Neural crest cell (in vitro differentiated cells): Measurements from ENCODE around the gene ZNF423. TPM values are rescaled to one million over a fixed set of nuclear protein-coding genes. Genes with fewer than 3 reads are reported as not detected.
"Not testable (repeated sequence)": the region's sequence is repeated elsewhere in the genome, so short reads cannot be mapped to it uniquely, and the experiment has no call there.

Source experiments
- DNase-seq: peaks from one replicate; pipeline ENCODE4 v3.0.0; 2021; ENCODE audit warnings: low read depth, mixed read lengths, low spot score
- H3K27ac Mint-ChIP-seq: one replicate; pipeline ENCODE4 v1.8.0; 2021; ENCODE audit warnings: mild to moderate bottlenecking, mixed read lengths; ENCODE audit not compliant: unreplicated experiment
- H3K27me3 Mint-ChIP-seq: 2 replicates; pipeline ENCODE4 v1.8.0; 2021; ENCODE audit warnings: low read depth, mild to moderate bottlenecking, mixed read lengths
- H3K36me3 Mint-ChIP-seq: 2 replicates; pipeline ENCODE4 v1.8.0; 2021; ENCODE audit warnings: low read depth, mild to moderate bottlenecking, mixed read lengths
- H3K4me1 Mint-ChIP-seq: 2 replicates; pipeline ENCODE4 v1.8.0; 2021; ENCODE audit warnings: mixed read lengths
- H3K4me3 Mint-ChIP-seq: one replicate; pipeline ENCODE4 v1.8.0; 2021; ENCODE audit warnings: mild to moderate bottlenecking, mixed read lengths
- H3K9me3 Mint-ChIP-seq: 2 replicates; pipeline ENCODE4 v1.8.0; 2021; ENCODE audit warnings: mixed read lengths
- CTCF ChIP-seq: fragments of 200-600 bp; sonication (generic); conservative IDR thresholded peaks from 2 replicates; pipeline ENCODE4 v1.5.0; 2021; ENCODE audit warnings: antibody characterized with exemption, mild to moderate bottlenecking
- total RNA-seq: library from RNA; stranded (reverse); gene quantifications from 2 replicates; pipeline ENCODE4 v1.2.1, GENCODE V29; 2021

ZNF423 gene
- total RNA-seq, 1 donor from 2014 or later = 55.4 TPM

GRCh38 chr16:49510141-49510540 lies 345.8 kb downstream of the ZNF423 start:
- H3K27me3 Mint-ChIP-seq = no peaks in the 10 kb centered on the region
- H3K4me1 Mint-ChIP-seq = no peaks in the 10 kb centered on the region
- peaks cover 3% of the 10 kb centered on the region for H3K9me3 Mint-ChIP-seq
- no peak overlapping the region for H3K4me3 Mint-ChIP-seq
- DNase-seq = no peak
- H3K27ac Mint-ChIP-seq = no peak overlapping the region
- TF ChIP-seq CTCF = no peak
- H3K36me3 Mint-ChIP-seq = peaks cover 5% of the 10 kb centered on the region

- not testable (repeated sequence) for DNase-seq, H3K9me3 Mint-ChIP-seq, H3K4me3 Mint-ChIP-seq, H3K36me3 Mint-ChIP-seq, H3K27me3 Mint-ChIP-seq, H3K4me1 Mint-ChIP-seq, H3K27ac Mint-ChIP-seq
Measured at GRCh38 chr16:49506058-49507013, 349.6 kb downstream of the ZNF423 start.

- no peaks in the 10 kb centered on the region for H3K4me1 Mint-ChIP-seq
- H3K27me3 Mint-ChIP-seq = no peaks in the 10 kb centered on the region
- H3K9me3 Mint-ChIP-seq = peaks cover 3% of the 10 kb centered on the region
Measured at GRCh38 chr16:49505556-49505955, 350.4 kb downstream of the ZNF423 start.

GRCh38 chr16:49504626-49505025 lies 351.3 kb downstream of the ZNF423 start:
- peaks cover 3% of the 10 kb centered on the region for H3K9me3 Mint-ChIP-seq
- H3K27me3 Mint-ChIP-seq = no peaks in the 10 kb centered on the region
- H3K4me3 Mint-ChIP-seq = no peak overlapping the region
- H3K4me1 Mint-ChIP-seq = no peaks in the 10 kb centered on the region
- peaks cover 5% of the 10 kb centered on the region for H3K36me3 Mint-ChIP-seq
- DNase-seq = no peak
- no peak for TF ChIP-seq CTCF
- H3K27ac Mint-ChIP-seq = no peak overlapping the region

More at GRCh38 chr16:49505556-49505955, 350.4 kb downstream of the ZNF423 start:
- Mint-ChIP-seq H3K4me3 (no peak overlapping the region), H3K27ac (no peak overlapping the region), H3K36me3 (peaks cover 5% of the 10 kb centered on the region)
- DNase-seq = no peak
- no peak for TF ChIP-seq CTCF

GRCh38 chr16:49504023-49504364 lies 351.9 kb downstream of the ZNF423 start:
- Mint-ChIP-seq H3K4me1 (no peaks in the 10 kb centered on the region), H3K36me3 (peaks cover 5% of the 10 kb centered on the region), H3K27ac (no peak overlapping the region), H3K4me3 (no peak overlapping the region), H3K27me3 (no peaks in the 10 kb centered on the region), H3K9me3 (peaks cover 3% of the 10 kb centered on the region)
- DNase-seq = no peak
- no peak for TF ChIP-seq CTCF

GRCh38 chr16:49503256-49504022 lies 352.5 kb downstream of the ZNF423 start:
- H3K36me3 Mint-ChIP-seq = peaks cover 5% of the 10 kb centered on the region
- no peak overlapping the region for H3K27ac Mint-ChIP-seq
- DNase-seq = no peak
- no peaks in the 10 kb centered on the region for H3K4me1 Mint-ChIP-seq
- TF ChIP-seq CTCF = no peak
- no peak overlapping the region for H3K4me3 Mint-ChIP-seq
- H3K27me3 Mint-ChIP-seq = no peaks in the 10 kb centered on the region
- peaks cover 3% of the 10 kb centered on the region for H3K9me3 Mint-ChIP-seq
